ENCODE data around the gene ZNF526.
A peak's percentile ranks its signal among the peaks of the same experiment; 100 is the strongest.

Gene ZNF526

DNA sequence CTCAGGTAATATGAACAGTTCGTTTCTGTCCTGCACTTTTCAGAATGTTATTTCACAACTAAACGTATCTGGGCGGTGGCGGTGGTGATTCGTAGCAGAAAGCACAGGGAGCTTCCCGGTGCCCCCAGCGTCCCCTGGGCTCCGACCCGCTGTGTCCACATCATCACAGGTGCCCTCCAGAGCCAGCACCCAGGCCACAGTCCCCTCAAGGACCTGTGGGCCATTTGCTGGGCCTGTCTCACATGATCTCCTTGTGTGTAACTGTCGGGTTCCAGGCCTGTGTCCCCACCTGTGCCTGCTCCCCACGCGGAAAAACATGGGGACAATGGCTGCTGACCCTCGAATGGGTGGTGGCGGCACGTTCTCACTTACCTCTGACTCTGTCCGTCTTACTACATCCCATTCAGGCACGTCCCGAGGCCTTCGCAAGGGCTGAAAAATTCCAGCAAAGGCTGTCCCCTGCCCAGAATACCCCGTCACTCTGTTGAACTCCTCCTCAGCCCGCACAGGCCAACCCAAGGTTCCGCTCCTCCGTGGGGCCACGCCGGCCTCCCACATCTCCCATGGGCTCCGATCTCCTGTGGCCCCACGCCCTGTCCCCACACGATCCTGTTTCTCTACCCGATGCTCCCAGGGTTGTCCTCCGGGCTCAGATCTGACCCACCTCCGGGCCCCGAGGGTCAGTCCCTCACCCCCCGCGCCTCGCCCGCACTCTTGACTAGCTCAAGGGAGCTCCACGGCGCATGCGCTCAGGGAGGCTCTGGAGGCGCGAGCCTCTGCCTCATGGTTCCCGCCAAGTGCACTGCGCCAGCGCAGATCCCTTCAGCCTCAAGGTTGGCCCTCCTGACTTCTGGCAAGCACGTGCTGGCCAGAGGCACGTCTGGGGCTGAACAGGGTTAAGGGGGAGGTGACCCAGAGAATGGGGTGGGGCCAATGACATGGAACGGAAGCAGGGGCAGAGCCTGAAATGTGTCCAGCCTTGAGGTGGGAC lies 23.8 kb upstream of the ZNF526 start:
- DNase-seq (ENCODE audit: low read depth): no peak

GRCh38 chr19:42197375-42197817 lies 22.7 kb upstream of the ZNF526 start:
- no peak for DNase-seq (ENCODE audit: low read depth)

DNA sequence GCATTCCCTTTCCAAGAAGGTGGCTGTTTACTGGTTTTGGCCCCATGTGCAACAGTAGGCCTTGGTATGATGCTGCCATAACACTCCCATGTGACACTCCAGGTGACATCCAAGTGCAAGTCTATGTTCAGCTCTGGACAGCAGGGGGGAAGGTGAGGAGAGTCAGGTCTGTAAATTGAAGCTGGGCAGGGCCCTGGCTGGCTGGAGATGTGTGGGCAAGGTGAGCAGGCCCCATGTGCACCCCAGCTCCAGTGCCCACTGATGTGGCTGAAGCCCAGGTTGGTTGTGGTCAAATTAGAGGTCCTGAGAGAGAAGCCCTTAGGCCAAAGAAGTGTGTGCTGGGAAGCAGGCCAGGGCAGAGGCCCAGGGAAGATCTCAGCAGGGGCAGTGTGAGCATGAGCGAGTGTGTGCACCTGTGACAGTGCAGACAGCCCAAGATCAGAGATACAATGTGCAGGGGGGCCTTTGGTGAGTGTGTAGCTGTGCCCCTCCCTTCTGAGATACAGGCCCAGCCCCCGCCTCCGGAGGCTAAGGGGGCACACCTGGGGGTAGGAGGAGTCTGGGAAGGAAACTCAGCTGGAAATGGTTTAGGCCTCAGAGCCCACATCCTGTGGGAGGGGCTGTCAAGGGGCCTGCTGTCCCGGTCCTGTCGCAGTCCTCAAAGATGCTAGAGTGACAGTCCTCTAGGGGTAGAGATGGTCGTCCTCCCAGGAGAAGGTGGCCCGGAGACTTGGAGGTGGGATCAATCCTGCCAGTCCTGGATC lies 21.3 kb upstream of the ZNF526 start:
- DNase-seq (ENCODE audit: low read depth): no peak

GRCh38 chr19:42199440-42200115 lies 20.5 kb upstream of the ZNF526 start:
- no peak for DNase-seq (ENCODE audit: low read depth)

DNA sequence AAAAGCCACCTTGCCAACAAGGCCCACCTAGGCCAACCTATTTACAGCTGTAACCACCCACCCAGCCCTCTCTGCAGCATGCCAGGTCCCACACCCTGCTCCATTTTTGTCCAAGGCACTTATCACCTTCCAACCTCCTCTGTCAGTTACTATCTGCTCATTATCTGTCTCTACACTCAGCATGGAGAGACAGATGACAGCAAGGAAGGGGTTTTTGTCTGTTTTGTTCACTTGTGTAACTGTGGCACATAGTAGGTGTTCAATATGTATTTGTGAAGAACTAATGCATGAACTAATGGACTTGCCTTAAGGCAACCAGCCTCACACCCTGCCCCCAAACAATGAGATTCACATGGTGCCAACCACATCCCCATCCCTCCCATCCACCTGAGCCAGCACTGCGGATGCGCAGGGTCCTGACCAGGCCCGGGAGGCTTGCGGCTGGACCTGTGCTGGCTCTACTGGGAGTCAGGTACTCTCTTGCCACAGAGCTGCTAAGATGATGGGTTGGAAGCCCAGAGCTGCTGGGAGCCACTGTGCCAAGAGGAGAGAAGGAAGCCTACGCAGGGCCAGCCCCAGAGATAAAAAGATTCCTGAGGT lies 19.9 kb upstream of the ZNF526 start:
- no peak for DNase-seq (ENCODE audit: low read depth)

GRCh38 chr19:42201489-42202289 lies 18.4 kb upstream of the ZNF526 start:
- no peak for DNase-seq (ENCODE audit: low read depth)

- DNase-seq (ENCODE audit: low read depth): no peak
Measured at GRCh38 chr19:42202290-42202880, 17.7 kb upstream of the ZNF526 start.

DNA sequence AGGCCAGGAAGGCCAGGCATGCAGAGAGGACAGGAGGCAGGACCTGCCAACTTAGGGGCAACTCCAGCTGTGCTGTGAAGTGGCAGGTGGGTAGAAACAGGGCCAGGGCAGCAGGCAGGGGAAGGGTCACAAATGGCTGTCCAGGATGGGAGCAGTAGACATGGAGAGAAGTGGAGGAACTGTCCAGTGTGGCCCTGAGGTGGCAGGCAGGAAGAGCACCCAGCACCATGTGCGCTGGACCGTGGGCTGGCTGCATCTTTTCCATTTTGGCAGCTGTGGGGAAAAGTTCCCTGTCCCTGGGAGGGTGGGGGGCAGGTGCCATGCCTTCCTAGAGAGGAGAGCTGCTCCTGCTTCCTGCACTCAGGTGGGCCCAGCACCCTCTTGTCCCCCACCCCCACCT lies 16.4 kb upstream of the ZNF526 start:
- no peak for DNase-seq (ENCODE audit: low read depth)

GRCh38 chr19:42204664-42205063 lies 15.4 kb upstream of the ZNF526 start:
- no peak for DNase-seq (ENCODE audit: low read depth)

GRCh38 chr19:42206871-42207755 lies 13.0 kb upstream of the ZNF526 start:
- DNase-seq (ENCODE audit: low read depth): no peak

DNA sequence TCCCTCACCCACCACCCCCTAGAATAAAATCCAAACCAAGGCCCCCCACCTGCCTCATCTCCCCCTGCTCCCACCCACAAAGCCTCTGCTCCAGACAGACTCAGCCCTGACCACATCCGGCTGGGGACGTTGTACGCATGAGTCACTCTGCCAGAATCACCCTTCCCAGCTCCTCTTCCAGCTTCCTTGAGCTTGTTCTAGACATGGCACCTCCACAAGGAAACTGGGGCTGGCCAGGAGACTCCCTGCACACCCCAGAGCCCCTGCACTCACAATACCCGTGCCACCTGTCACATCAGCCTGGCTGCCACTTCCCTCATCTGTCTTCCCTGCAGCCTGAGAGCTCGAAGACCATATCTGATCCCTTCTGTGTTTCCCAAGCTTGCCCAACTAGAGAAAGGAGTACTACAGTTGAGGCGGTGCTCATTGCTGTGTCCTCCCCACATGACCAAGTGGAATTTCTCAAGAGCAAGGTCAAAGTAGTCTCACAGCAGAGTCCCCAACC lies 12.3 kb upstream of the ZNF526 start:
- no peak for DNase-seq (ENCODE audit: low read depth)

DNA sequence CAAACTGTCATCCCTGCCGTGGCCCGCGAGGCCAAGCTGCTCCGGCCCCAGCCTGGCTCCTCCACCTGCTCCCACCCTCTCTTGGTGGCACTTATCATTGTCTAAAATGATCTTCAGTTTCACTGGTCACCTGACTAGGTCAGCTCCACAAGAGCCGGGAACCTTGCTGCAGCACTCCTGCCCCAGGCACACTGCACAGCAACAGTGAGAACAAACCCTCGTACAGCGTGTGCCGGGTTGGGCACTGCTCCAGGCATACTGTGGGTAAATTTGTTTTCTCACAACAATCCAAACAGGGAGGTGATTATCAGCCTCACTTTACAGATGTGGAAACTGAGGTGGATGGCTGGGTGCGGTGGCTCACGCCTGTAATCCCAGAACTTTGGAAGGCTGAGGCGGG lies 11.5 kb upstream of the ZNF526 start:
- DNase-seq (ENCODE audit: low read depth): no peak

DNA sequence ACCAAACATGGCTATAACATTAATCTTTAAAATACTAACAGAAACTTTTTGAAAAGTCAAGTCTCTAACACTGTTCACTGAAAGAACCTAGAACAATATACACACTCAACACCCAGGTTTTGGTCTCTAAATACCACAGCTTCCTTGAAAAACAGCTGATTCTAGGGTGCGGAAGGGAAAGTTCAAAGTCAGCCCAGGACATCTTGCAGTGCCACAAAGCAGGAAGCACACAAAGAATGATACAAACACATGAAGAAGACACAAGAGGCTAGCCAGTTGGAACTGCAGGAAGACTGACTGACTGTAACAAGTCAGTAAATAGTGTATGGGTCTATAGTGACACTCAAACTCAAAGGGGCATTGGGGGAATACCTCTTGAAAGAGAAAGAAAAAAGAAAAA lies 7.2 kb upstream of the ZNF526 start:
- DNase-seq (ENCODE audit: low read depth): no peak

DNA sequence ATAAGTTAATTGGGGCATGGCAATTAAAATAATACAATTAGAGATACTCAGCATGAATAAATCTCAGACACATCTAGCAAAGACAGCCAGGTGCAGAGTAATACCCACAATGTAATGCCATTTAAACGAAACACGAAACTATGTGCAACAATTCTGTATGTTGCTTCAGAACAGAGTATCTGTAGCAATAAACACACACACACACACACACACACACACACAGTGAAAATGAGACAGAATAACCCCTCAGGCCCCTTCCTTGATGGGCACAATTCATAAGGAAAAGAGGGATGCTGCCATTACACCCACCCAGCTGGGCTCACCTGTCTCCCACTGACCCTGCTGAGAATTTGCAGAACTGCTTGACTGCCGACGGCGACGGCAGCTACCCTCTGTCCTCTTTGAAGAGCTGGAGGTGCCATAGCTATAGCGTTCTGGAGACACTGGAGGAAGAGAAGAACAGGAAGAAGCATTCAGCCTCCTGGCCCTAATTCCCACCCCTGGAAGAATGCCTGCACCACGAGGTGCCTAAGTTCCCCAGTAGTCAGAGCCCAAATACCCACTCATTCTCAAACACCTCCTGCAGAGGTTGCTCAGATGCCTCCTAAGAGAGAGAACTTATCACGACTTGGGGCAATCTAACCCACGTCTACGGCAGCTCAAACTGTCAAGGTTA lies 5.2 kb upstream of the ZNF526 start:
- DNase-seq (ENCODE audit: low read depth): no peak

DNA sequence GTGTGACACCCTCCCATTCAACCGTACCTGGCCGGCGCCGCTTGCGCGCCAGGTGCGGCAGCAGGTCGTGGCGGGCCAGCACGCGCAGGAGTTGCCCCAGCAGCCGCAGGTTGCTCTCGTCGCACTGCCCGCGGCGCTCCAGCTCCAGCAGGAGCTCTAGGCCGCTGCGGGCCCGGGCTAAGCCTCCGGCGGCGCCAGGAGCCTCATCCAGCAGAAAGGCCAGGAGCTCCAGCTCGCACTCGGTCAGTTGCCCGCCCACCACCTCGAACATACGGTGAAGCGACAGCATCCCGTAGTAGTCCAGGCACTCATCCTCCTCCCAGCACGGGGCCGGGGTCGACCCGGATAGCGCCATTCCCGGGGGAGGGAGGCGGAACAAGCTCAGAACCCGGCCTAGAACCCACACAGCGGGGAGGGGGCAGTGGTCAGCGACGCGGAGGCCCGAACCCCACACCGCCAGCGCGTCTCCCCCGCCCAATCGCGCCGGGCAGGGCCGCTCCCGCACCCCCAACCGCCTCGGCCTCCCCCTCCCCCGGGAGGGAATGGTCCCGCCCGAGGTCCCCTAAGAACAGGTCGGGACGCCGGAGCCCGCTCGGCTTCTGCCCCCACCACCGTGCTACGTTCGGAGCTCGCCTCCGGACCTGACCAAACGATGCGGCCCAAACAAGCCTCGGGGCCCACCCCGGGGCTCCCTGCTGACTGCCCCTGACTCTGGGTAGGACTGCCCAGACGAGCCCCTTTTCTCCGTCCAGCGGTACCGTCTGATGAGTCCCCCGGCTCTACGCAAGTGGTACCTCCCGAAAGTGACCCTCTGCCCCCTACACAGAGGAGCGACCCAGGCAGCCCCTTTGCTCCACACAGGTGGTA lies 3.2 kb upstream of the ZNF526 start:
- no peak for DNase-seq (ENCODE audit: low read depth)

GRCh38 chr19:42217520-42218437 lies 2.3 kb upstream of the ZNF526 start, which contains the start of gene DEDD2:
Gene DEDD2, minus strand, starts transcription at chr19:42217677. Its CDS starts 670 bp downstream, at chr19:42217007.
- peak; percentile 98 for DNase-seq (ENCODE audit: low read depth)

DNA sequence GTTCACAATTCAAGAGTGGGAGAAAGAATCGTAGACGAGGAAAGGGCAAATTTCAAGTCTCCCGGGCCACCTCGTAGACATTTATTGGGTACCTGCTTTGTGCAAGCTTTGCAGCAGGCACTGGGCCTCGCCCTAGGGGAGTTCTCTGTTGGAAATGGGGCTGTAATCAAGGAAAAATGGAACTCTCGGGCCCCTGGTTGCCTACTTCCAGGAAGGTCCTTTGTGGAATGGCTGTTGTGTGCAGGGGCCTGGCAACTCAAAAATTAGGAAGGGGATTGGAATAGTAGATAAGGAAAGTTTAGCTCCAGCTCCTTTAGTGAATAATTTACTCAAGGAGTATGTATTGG lies 612 bp downstream of the ZNF526 start:
- no peak for DNase-seq (ENCODE audit: low read depth)

Measured in stimulated activated CD8-positive, alpha-beta memory T cell treated with anti-CD3 and anti-CD28 coated beads, Interleukin-7, amount 100 ng/mL, for 24 hours (primary cell).